HG02870 (cell line): ENCODE data around the gene TTBK2.
A peak's percentile ranks its signal among the peaks of the same experiment; 100 is the strongest.
"Not testable (repeated sequence)": the region's sequence is repeated elsewhere in the genome, so short reads cannot be mapped to it uniquely, and the experiment has no call there.

Experiments used
- ATAC-seq: cut with Tn5 transposase; IDR thresholded peaks from one replicate; pipeline ENCODE4 v1.9.1; 2021; ENCODE audit warnings: mild to moderate bottlenecking, moderate library complexity; ENCODE audit not compliant: unreplicated experiment

TTBK2 gene

GRCh38 chr15:42920519-42921341 lies at the start of gene TTBK2:
TSS of gene TTBK2 (minus strand) at chr15:42920778. CDS start at chr15:42878617, 42,161 bp downstream.
- peak; percentile 93 for ATAC-seq

DNA sequence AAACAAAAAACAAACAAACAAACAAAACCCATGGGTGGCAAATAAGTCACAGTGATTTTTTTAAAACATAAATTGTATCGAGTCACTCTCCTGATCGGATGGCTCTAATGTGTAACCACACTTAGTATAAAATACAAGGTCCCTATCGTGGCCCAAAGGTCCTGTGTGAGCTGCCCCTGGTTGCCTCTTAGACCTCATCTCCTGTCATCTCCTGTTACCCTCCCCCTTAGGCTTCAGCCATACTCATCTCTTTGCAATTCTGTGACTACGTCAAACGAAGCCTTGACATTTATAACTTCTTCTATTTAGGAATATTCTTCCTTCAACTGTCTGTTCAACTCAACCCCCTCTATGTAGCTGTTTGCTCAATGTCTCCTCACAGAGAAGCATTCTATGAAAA lies 43.9 kb upstream of the TTBK2 start:
- ATAC-seq, result no peak

- ATAC-seq, result no peak
Observed at GRCh38 chr15:42955518-42955917, 34.9 kb upstream of the TTBK2 start.

GRCh38 chr15:42954291-42954690 lies 33.7 kb upstream of the TTBK2 start:
- ATAC-seq, result no peak

DNA sequence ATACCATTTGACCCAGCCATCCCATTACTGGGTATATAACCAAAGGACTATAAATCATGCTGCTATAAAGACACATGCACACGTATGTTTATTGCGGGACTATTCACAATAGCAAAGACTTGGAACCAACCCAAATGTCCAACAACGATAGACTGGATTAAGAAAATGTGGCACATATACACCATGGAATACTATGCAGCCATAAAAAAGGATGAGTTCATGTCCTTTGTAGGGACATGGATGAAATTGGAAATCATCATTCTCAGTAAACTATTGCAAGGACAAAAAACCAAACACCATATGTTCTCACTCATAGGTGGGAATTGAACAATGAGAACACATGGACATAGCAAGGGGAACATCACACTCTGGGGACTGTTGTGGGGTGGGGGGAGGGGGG lies 28.3 kb upstream of the TTBK2 start:
- not testable (repeated sequence) for ATAC-seq

DNA sequence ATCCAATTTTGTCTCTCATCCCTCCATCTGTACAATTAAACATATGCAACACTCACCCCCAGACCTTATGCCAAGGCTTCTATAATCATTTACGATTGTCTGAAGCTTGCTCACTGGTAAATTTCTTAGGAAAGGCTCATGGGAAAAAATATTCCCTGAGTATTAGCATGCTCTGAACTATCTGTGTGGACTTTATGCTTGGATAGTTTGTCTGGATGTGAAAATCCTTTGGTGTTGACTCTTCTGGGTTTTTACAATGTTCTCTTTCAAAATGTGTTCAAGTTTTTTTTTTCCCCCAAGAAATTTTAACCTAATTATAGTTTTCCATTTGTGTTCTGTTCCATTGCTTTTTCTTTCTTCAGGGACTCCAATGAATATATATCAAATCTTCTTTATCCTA lies 19.9 kb upstream of the TTBK2 start:
- no peak for ATAC-seq

DNA sequence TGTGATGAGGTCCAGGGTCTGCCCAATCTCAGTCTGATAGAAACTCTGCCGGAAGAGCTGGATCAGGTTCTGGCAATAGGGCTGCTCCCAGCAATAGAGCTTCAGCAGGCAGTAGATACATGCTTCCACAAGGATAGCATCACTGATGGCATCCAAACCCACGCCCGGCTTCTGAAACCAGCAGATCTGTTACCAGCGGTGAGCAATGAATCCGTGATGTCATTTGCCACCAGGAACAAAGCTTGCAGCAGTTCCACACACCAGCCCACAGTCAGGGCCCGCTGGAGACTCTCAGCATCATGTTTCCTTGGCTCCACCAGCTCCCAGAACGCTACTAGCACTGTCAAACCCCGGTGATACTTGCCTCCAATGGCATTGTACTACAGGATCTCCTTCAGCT lies 19.3 kb upstream of the TTBK2 start:
- no peak for ATAC-seq

GRCh38 chr15:42937143-42937542 lies 16.6 kb upstream of the TTBK2 start:
- no peak for ATAC-seq

DNA sequence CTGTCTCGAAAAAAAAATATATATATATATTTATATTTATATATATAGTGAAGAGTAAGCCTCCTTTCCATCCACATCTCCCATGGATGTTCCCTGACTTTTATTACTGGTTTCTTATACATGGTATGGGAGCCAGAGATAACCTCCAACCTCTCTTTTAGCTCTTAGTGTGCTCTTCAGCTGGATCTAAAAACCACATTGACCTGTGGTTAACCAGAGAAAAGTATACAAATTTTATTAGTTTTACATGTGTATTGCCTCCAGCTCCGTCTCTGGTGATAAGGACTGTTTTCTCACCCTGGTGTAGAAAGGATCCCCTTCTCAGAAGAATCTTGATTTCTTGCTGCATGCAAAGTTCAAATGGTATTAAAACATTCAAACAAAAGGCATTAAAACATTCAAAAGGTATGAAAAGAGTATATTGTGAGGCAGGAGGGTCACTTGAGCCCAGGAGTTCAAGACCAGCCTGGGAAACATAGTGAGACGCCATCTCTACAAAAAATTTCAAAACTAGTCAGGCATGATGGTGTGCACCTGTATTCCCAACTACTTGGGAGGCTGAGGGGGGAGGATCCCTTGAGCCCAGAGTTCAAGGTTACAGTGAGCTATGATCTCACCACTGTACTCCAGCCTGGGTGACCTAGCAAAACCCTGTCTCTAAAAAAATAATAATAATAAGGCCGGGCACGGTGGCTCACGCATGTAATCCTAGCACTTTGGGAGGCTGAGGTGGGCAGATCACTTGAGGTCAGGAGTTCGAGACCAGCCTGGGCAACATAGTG lies 13.5 kb upstream of the TTBK2 start:
- no peak for ATAC-seq

GRCh38 chr15:42932833-42933515 lies 12.4 kb upstream of the TTBK2 start:
- ATAC-seq, result no peak

DNA sequence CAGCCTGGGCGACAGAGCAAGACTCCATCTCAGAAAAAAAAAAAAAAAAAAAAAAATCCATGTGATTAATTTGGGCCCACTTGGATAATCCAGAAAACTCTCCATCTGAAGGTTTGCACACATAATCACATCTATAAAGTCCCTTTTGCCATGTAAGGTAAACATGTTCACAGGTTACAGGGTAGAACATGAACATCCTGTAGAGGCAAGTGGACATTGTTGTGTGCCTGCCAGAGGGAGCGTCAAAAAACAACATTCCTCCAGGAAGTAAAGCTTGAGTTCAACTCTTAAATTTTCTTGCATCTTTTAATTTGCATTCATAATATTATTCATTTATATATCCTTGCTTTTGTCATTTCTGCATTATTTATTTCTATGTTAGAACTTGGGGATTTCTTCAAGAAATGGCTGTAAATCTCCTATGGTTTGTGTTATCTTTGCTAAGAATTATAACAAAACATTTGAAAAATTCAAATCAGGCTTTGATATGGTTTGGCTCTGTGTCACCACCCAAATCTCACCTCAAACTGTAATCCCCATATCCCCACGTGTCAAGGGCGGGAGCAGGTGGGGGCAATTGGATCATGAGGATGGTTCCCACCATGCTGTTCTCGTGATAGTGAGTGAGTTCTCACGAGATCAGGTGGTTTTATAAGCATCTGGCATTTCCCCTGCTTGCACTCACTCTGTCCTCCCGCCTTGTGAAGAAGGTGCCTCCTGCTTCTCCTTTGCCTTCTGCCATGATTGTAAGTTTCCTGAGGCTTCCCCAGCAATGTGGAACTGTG lies 11.3 kb upstream of the TTBK2 start:
- ATAC-seq, result no peak

DNA sequence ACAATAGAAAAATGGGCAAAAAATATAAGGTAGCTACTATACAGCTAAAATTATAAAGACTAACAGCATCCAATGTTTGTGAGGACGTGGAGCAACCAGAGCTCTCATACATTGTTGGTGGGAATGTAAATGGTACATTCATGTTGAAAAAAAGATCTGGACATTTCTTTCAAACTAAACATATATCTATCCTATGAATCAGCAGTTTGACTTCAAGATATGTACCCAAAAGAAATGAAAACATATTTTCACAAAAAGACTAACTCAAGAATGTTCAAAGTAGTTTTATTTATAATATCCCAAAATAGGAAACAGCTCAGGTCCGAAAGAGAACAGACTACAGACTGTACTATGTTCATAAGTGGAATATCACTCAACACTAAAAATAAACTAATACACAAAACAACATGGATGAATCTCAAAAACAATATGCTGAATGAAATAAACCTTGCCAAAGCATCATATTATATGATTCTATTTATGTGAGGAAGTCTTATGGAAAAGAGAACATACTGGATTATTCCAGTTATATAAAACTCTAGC lies 8.8 kb upstream of the TTBK2 start:
- ATAC-seq, result no peak

GRCh38 chr15:42921342-42921731 lies 759 bp upstream of the TTBK2 start:
- peak; percentile 4 for ATAC-seq

DNA sequence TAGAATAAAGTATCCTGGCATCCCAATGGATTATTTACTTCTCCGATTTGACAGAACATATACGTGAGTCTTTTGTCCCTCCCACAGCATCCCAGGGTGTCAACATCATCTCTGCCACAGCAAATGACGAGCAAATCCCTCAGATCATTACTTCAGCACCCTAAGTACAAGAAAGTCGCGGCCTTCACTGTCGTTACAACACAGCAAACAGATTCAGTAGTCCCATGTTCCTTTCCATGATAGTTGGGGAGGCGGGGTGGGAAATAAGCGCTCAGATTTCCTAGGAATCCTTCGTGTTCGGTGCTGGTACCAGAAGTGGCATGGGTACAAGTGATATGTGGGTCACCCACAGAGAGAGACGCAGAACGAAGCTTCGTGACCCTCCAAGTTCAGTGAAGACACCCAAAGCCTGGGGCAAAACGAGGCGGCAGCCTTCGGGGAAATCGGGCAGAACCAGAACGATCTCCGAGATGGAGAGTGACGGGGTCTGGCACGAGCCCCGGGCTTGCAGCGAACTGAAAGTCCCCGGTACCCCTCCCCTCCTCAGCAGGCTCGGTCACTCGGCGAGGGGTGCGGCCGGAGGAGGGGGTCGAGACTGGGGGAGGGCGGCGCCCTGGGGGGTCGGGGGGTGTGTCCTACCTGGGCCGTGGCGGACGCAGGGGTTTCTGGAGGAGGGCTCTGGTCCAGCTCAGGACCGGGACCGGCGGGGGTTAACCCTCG lies 619 bp downstream of the TTBK2 start:
- ATAC-seq, result peak; percentile 12

GRCh38 chr15:42919308-42919707 lies 1.3 kb downstream of the TTBK2 start:
- no peak for ATAC-seq

DNA sequence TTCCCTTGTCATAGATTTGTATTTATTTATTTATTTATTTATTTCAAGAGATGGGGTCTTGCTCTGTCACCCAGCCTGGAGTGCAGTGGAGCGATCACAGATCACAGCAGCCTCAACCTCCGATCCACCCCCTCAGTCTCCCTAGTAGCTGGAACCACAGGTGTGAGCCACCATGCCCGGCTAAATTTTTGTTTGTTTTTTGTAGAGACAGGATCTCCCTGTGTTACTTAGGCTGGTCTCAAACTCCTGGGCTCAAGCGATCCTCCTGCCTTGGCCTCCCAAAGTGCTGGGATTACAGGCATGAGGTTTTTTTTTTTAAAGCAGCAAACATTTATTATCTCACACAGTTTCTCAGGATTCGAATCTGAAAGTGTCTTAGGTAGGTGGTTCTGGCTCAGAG lies 2.5 kb downstream of the TTBK2 start:
- ATAC-seq, result no peak

DNA sequence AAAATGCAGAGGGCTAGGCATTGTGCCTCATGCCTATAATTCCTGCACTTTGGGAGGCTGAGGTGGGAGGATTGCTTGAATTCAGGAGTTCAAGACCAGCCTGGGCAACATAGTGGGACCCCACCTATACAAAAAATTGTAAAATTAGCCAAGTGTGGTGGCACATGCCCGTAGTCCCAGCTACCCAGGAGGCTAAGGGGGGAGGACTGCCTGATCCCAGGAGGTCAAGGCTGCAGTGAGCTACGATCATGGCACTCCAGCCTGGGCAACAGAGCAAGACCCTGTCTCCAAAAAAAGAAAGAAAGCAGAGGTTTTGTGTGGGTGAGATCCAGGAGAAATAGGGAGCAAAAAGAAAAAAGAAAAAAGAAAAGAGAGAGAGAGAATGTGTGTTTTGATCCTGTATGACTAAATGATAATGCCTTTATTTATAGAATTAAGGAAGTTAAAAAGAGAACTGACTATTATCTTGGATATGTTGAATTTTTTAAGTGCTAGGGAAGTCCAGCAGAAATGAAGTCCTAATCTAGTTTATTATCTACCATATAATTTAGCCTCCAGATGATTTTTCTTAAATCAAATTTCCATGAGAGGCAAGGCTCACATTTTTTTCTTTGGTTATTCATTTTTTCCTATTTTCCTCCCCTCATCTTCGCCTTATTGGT lies 4.8 kb downstream of the TTBK2 start:
- no peak for ATAC-seq

- no peak for ATAC-seq
Observed at GRCh38 chr15:42914728-42915497, 5.7 kb downstream of the TTBK2 start.
